Body of pancreas (tissue), 4 donors: ENCODE results near the gene C15orf39.

Experiments used
- CTCF ChIP-seq, 7 experiments: fragments of 450-650 bp in 4 of 7; fragments of 200-600 bp in 3 of 7; sonication (generic) in 3 of 7; IDR thresholded peaks; one replicate each; pipeline ENCODE4 v1.5.1; 2016 to 2019; ENCODE audit warnings: antibody characterized with exemption in 7 of 7
- POLR2A ChIP-seq, 3 donors: fragments of 450-650 bp; IDR thresholded peaks; one replicate each; pipeline ENCODE4 v1.6.1; 2016; ENCODE audit warnings: antibody characterized with exemption in 3 of 3, mild to moderate bottlenecking in 2 of 3

- TF ChIP-seq CTCF (IDR thresholded peaks at IDR 0.05) (no peak), POLR2A (IDR thresholded peaks at IDR 0.05) (no peak)
Observed at GRCh38 chr15:75174102-75174501, 27.6 kb upstream of the C15orf39 start.
